ENCODE measurements around the gene ITGB6.

DNA sequence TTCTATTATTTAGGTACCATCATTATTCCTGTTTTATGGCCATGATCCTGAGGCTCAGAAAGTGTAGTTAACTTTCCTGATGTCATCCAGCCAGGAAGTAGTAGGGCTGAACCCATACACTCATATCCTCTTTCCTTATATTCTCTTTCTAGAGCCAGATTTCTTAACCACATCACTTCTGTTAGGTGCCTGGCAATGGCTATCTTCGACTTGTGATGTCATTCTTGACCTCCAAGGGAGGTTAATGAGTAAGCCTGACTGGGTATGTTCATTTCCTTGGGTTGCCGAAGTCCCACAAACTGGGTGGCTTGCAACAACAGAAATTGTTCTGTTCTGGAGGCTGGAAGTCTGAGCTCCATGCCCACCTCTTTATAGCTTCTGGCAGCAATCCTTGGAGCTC lies 43.4 kb downstream of the ITGB6 start:
- TF ChIP-seq, protein P1, sequence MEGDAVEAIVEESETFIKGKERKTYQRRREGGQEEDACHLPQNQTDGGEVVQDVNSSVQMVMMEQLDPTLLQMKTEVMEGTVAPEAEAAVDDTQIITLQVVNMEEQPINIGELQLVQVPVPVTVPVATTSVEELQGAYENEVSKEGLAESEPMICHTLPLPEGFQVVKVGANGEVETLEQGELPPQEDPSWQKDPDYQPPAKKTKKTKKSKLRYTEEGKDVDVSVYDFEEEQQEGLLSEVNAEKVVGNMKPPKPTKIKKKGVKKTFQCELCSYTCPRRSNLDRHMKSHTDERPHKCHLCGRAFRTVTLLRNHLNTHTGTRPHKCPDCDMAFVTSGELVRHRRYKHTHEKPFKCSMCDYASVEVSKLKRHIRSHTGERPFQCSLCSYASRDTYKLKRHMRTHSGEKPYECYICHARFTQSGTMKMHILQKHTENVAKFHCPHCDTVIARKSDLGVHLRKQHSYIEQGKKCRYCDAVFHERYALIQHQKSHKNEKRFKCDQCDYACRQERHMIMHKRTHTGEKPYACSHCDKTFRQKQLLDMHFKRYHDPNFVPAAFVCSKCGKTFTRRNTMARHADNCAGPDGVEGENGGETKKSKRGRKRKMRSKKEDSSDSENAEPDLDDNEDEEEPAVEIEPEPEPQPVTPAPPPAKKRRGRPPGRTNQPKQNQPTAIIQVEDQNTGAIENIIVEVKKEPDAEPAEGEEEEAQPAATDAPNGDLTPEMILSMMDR (IDR thresholded peaks at IDR 0.05) = no peak
- TF ChIP-seq ZFX (IDR thresholded peaks at IDR 0.05; ENCODE audit: borderline replicate concordance) = no peak
